GM18498 (cell line): Measurements from ENCODE around the gene CDHR5.
"Not testable (repeated sequence)": the region's sequence is repeated elsewhere in the genome, so short reads cannot be mapped to it uniquely, and the experiment has no call there.

ENCODE experiments used
- ATAC-seq: cut with Tn5 transposase; IDR thresholded peaks from one replicate; pipeline ENCODE4 v1.9.1; 2021; ENCODE audit warnings: mild to moderate bottlenecking, moderate library complexity; ENCODE audit not compliant: unreplicated experiment

Gene CDHR5, protein sequence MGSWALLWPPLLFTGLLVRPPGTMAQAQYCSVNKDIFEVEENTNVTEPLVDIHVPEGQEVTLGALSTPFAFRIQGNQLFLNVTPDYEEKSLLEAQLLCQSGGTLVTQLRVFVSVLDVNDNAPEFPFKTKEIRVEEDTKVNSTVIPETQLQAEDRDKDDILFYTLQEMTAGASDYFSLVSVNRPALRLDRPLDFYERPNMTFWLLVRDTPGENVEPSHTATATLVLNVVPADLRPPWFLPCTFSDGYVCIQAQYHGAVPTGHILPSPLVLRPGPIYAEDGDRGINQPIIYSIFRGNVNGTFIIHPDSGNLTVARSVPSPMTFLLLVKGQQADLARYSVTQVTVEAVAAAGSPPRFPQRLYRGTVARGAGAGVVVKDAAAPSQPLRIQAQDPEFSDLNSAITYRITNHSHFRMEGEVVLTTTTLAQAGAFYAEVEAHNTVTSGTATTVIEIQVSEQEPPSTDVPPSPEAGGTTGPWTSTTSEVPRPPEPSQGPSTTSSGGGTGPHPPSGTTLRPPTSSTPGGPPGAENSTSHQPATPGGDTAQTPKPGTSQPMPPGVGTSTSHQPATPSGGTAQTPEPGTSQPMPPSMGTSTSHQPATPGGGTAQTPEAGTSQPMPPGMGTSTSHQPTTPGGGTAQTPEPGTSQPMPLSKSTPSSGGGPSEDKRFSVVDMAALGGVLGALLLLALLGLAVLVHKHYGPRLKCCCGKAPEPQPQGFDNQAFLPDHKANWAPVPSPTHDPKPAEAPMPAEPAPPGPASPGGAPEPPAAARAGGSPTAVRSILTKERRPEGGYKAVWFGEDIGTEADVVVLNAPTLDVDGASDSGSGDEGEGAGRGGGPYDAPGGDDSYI

DNA sequence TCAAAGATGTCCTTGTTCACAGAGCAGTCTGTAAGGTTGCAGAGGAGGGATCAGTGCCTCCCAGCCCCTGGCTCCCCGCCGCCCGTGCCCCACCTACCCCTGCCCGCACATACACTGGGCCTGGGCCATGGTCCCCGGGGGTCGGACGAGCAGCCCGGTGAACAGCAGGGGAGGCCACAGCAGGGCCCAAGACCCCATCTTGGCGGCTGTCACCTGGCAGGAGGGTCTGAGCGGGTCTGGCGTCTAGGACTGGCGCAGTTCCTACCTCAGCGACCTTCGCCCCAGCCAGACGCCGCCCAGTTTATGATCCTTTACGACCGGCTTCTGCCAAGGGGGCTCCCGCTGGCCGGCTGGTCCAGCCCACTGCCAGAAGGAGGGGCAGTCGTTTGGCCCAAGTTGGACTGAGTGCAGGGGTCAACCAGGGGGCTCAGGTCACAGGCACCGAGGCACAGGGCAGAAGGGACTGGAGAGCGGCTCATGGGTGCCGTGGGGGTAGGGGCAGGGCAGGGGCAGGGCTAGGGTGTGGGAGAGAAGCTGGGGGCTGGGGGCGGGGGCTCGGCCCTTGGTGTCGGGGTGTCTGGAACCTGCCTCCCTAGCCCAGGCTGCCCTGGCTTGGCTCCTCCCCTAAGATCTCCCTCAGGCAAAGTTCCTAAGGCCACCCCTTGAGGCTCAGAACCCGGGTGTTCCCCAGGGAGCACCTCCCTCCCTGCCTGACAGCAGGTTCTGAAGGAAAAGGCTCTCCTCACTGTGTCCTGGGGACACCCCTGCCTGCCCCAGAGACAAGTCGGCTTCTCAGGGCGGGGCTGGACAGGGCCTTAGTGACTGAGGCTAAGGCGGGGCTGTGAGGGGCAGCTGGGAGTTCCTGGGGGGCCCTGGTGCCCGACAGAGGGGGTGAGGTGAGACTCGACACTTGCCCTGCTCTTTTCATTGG lies at the start of gene CDHR5:
Gene CDHR5 (minus strand): TSS at position 251 of the 931 bp plus-strand sequence. CDS start 53 bp downstream, at position 198.
- no peak for ATAC-seq

DNA sequence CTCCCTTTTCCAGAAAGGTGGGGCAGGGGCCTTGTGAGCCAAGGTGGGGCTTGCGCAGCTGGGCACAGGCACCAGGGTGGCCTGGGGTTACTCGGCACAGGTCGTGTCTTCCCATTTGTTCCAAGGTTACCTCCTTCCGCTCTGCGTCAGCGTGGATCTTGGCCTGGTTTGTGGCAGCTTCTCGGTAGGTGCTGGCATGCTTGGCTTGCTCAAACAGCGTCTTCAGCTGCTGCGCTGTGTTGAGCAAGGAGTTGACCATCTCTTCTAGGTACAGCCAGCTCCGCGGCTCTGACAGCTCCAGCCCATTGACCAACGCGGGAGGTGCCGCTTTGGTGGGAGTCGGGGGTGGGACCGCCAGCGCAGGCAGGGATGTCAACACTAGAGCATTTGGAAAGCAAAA lies 49.7 kb upstream of the CDHR5 start:
- ATAC-seq, result no peak

DNA sequence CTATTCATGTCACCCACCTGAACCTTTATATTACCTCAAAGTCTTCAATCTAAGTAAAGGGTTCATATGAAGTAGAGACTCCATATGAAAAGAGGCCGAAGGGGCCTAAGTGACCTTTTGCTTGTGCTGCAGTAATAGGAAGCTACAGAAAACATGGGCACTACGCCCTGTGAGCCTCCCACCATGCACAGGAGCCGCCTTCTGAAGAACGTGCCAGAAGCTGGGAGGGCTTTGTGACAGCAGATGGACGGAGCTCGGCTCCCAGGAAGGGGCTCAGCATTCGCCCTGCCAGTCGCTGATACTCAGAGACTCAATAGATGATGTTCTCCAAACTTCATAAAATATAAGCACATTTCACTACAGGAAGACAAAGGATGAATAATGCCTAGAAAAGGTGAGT lies 49.1 kb upstream of the CDHR5 start:
- no peak for ATAC-seq

DNA sequence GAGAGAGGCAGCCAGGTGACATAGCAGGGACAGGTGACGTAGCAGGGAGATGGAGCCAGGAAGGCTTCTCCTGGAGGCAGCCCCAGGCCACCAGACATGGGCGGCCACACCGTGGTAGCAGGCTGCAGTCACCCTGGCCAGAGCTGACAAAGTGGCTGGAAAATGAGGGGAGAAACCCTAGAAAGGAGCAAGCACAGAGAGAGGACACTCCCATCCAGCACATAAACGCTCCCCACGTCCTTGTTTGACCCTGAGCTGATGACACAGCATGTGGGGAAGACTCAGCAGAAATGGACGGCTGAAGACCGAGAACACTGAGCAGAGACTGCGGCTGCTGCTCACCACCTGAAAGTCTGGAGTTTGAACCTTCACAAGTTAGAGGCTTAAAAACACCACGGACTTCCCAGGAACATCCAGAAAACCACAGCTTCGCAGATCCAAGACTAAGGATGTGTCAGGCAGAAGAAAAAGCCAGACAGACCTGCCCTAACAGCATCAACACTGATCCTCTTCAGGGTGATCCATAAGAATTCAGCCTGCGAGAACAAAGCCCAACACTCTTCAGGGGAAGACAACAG lies 41.0 kb upstream of the CDHR5 start:
- ATAC-seq, result no peak

DNA sequence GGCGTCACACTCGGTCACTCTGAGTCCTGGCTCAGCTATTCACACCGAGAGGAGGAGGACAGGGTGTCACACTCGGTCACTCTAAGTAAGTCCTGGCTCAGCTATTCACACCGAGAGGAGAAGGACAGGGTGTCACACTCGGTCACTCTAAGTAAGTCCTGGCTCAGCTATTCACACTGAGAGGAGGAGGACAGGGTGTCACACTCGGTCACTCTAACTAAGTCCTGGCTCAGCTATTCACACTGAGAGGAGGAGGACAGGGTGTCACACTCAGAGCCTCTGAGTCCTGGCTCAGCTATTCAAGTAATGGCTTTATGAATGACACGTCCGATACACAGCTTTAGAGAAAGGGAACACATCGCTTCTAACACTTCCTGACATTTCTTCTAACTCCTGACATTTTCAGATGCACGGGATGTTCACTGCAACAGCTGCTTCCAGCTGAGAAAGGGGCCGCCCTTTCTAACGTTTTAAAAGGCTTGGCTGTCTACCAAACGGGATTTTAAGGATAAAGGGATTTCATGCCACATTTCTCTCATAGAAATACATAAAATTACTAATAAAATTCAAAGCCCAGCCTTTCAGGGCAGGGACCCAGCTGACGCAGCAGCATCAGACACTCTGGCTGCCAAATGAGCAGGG lies 40.4 kb upstream of the CDHR5 start:
- no peak for ATAC-seq

DNA sequence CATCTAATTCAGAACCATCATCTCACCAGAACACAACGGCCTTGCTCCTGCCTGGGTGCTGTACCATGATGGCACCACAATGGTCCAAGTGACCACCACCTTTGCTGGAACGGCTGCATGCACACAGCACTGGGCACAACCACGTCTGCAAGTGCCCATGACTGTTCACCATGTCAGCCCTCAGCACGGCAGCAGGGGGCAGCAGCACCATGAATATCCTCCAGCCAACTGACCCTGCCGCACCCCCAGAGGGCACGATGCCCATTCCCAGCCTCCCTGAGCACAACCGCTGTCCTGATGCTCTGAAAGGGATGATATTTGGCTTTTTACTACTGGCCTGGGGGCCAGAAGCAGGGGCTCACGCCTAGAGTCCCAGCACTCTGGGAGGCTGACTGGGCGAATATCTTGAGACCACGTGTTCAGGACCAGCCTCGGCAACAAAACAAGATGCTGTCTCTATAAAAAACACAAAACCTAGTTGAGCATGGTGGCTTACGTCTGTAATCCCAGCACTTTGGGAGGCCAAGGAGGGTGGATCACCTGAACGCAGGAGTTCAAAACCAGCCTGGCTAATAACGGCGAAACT lies 38.0 kb upstream of the CDHR5 start:
- ATAC-seq, result no peak

DNA sequence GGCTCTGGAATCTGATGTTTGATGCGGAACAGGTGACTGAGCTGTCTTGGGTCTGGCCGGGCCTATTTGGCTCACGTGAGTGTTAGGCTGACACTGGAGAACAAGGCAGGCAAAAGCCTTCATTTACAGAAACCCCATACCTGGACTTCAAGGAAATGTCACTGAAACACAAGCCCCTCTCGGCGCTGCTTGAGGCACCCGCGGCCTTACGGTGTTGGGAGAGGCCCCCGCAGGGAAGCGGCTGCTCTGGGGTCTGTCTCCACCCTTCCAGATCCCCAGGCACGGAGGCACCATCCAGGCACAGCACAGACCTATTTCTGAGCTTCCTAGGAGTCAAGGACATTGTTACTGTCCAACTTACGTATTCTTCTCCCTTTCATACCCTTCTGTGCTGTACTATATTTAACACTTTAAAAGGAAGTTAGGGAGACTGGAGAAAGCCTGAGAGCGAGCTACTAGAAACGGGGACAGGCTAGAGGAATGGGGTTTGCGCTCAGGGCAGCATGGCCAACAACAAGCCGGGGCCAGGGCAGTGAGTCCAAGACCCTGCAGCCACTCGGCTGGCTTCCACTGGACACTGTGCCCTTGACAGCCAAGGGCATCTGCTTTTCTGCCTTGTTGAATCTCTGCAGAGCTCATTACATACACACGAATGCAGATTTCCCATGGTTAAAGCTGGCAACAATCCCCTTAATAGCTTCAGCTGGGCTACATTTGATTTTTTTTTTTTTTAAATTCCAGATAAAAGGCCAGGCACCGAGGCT lies 36.1 kb upstream of the CDHR5 start:
- ATAC-seq, result no peak

DNA sequence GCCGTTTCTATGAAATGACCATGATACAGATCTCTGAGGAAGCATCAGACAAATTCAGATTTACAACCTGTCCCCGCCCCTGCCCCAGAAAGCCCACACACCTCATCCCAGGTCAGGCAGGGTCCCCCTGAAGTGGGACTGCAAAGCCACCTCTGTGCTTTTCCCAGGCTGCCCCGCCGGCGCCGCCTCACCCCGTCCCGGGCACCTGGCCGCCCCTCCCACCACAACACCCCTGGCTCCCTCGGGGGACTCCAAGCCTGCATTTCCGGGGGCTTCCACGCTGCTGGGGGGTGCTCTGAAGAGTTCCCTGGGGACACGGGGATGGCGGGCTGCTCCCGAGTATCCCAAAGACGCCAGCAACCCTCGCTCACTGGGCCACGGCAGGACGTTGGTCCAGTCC lies 35.5 kb upstream of the CDHR5 start:
- no peak for ATAC-seq

DNA sequence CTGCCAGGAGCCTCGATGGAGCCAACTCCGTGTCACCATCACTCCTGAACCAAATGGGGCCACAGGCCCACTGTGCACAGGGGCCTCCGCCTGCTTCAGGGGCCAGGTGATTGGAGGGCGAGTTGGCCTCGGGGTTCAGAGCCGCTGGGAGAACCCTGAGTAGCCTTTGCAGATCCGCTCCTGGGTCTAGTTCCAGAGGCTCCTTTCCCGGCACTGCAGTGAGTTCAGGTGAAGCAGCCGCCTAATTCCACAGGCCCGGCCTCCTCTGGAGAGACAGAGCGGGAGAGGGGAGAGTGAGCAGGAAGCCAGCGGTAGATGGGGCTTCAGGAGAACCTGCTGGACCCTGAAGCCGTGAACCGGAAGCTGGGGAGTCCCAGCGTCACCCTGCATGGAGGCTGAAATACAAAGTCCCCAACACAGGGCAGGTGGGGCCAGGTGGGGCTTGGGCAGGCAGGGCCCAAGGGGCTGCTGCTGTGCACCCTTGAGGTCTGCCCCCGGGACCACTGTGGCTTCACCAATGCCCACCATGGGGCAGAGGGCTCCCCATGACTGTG lies 34.9 kb upstream of the CDHR5 start:
- ATAC-seq, result no peak

DNA sequence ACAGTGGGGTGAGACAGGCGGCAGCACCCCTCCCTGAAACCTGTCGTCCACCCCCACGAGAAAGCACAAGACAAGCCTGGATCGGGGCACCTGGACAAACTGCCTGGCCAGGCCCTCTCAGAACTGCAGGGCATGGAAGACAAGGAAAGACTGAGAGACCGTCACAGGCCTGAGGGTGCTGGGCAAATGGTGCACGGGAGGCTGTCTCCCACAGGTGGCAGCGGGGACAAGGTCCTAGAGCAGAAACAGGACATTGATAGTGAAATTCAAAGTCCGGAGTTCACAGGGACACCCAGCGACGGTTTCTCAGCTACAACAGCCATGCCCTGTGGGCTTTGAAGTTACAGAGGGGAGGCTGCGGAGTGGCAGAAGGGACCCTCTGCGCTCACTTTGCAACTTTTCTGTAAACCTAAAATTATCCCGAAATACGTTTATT lies 33.0 kb upstream of the CDHR5 start:
- no peak for ATAC-seq

DNA sequence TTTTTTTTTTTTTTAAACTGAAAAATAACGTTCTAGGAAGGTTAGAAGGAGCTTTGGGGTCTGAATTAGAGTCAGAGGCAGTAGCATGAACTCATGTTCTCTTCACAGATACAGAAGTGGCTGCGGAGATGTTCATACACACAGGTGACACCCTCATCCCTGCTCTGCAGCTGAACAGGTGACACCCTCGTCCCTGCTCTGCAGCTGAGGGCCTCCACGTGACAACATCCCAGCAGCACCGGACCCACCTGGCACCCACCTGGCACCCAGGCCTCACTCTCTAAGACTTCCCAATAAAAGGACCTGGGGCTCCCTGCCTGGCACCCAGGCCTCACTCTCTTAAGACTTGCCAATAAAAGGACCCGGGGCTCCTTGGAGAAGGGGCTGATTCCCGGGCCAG lies 32.1 kb upstream of the CDHR5 start:
- ATAC-seq, result no peak

DNA sequence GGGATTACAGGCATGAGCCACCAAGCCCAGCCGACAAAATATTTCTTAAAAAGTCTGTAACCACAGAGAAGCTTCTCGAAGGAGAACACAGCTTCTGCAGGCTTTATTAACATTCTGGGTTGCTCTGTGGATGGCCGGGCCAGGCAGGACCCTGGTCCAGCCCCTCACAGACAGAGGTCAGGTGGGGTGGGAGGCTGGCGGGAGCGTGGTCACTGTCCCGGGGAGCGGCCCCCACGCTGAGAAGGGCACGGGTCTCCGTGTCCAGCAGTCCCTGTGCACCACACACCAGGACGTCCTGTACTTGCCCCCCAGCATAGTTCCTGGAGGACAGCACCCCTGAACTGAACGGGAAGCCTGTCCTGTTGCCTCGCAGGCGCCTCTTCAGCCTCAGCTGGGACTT lies 31.7 kb upstream of the CDHR5 start:
- no peak for ATAC-seq

DNA sequence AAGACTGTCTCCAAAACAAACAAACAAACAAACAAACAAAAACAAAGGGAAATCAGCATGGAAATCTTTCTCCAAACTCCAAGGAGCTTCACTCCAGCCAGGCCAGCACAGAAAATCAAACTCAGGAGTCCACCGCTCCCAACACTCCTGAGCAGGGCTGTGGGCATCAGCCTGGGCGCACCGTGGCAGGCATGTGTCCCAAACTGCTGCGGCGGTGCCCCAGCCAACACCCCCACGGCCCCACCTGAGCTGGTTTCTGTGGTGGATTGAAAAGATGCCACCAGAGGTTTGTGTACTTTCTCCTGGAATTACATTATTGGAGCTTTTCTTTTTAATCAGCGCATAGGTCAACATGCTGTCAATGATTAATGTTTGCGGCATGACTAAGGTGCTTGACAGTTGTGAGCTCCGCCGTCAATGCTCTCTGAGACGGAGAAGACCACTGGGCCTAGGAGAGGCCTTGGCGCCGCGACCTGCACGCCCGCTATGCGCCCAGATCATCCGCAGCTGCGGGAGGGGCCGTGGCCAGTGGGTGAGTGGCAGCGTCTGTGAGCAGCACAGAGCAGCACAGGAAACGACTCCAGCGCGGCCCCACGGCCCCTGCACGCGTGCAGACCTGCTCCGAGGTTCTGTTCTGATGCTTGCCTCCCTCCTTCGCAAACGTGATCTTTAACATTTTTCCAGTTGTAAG lies 30.4 kb upstream of the CDHR5 start:
- ATAC-seq, result no peak

DNA sequence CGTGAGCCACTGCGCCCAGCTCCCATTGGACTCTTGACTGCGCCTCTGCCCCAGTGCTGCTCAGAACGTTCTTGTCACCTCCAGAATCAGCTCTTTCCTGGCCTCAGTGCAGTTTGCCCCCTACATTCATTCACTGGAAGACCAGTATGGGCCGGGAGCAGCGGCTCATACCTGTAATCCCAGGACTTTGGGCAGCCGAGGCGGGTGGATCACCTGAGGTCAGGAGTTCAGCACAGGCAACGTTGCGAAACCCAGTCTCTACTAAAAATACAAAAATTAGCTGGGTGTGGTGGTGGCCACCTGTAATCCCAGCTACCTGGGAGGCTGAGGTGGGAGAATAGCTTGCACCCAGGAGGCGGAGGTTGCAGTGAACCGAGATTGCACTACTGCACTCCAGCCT lies 29.7 kb upstream of the CDHR5 start:
- ATAC-seq, result not testable (repeated sequence)

DNA sequence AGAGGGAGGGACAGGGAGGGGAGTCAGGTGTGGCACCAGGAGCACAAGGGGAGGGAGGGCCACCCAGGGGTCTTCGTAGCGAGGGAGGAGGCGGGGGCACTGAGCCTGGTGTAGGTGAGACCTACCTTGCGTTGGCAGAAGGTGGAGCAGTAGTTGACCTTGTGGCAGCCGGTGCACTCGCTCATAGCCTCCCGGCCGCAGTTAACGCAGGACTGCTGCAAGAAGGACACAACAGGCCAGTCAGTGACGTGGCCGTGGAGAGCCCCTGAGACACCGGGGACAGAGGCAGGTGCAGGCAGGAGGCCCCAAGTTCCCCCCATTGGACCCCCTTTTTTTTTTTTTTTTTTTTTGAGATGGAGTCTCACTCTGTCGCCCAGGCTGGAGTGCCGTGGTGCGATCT lies 29.1 kb upstream of the CDHR5 start:
- ATAC-seq, result no peak

DNA sequence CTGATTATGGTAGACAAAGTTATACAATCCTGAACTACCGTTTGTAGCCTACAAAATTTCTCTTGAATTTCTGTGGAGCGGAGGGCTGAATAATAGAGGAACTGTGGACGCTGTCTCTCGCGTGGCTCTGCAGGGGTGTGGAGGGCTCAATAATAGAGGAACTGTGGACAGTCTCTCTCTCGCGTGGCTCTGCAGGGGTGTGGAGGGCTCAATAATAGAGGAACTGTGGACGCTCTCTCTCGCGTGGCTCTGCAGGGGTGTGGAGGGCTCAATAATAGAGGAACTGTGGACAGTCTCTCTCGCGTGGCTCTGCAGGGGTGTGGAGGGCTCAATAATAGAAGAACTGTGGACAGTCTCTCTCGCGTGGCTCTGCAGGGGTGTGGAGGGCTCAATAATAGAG lies 28.4 kb upstream of the CDHR5 start:
- ATAC-seq, result not testable (repeated sequence)

DNA sequence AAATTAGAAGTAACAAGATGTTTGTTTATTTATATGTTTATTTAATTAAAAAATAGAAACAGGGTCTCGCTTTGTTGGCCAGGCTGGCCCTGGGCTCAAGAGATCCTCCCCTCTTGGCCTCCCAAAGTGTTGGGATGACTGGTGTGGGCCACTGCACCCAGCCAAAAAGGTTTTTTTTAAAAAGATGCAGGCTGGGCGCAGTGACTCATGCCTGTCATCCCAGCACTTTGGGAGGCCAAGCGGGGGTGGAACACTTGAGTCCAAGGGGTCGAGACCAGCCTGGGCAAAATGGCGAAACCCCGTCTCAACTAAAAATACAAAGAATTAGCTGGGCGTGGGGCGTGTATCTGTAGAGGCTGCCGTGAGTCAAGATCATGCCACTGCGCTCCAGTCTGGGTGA lies 25.7 kb upstream of the CDHR5 start:
- ATAC-seq, result no peak

DNA sequence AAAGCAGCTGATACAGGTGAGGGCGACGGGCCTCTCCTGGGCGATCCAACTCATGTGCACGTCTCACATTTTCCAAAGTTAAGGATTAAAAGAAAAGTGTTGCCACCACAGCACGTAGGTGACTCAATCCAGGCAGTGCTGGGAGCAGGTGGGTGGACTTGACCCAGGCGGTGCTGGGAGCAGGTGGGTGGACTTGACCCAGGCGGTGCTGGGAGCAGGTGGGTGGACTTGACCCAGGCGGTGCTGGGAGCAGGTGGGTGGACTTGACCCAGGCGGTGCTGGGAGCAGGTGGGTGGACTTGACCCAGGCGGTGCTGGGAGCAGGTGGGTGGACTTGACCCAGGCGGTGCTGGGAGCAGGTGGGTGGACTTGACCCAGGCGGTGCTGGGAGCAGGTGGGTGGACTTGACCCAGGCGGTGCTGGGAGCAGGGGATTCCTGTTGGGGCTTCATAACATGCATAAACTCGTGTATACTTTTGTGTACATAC lies 23.0 kb upstream of the CDHR5 start:
- ATAC-seq, result not testable (repeated sequence)
